GM18507 (cell line): ENCODE results near the gene ZC2HC1C.
A peak's percentile ranks its signal among the peaks of the same experiment; 100 is the strongest.

Experiments
- DNase-seq: peaks from one replicate; pipeline ENCODE4 v3.0.0; 2011; ENCODE audit warnings: low read depth; ENCODE audit not compliant: insufficient read length; ENCODE audit errors: extremely low spot score
- FAIRE-seq: peaks from 2 replicates; lab custom pipeline; 2011; peaks lifted over from hg19 to GRCh38; lab: Jason Lieb, UNC

Gene ZC2HC1C, protein sequence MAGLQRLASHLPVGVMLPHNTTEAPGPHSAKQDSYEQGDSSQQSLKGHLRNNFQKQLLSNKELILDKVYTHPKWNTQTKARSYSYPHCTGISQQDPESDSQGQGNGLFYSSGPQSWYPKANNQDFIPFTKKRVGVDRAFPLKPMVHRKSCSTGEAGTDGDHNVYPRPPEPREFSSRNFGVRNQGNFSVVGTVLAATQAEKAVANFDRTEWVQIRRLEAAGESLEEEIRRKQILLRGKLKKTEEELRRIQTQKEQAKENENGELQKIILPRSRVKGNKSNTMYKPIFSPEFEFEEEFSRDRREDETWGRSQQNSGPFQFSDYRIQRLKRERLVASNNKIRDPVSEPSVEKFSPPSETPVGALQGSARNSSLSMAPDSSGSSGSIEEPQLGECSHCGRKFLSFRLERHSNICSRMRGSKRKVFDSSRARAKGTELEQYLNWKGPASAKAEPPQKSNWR

DNA sequence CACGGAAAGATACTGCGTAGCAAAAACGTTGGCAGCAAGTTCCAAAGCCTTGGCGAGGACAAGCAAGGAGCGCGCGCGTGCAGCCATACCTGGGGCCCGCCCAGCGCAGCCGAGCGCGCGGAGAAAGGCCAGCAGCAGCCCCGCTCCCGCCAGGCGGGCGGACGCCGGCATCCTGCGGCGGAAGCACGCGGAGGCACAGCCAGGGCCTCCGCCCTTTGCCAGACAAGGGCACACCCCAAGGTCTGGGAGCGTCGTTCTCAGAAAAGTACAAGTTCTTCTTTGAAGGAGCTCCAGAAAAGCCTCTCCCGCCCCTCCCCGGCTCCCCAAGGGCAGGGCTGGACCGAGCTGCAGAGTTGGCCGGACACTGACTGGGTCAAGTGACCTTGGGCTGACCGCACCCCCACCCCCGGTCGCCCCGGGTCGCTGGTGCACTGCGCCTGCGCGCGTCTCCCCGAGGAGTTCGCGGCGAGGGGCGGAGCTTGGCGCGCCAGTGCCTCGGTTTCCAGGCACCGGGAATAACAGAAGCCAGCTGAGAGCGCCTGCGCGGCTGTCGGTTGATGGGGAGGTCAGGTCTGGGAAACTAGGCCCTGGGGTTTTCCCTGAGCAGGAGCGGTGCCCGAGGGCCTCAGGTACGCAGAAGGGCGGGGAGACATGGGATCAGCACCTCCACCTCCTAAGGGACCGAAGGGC lies at the start of gene ZC2HC1C:
TSS of gene ZC2HC1C (plus strand) at position 521 of the 690 bp plus-strand sequence. CDS start 933 bp downstream, outside the sequence.
- peak; percentile 76 for FAIRE-seq

DNA sequence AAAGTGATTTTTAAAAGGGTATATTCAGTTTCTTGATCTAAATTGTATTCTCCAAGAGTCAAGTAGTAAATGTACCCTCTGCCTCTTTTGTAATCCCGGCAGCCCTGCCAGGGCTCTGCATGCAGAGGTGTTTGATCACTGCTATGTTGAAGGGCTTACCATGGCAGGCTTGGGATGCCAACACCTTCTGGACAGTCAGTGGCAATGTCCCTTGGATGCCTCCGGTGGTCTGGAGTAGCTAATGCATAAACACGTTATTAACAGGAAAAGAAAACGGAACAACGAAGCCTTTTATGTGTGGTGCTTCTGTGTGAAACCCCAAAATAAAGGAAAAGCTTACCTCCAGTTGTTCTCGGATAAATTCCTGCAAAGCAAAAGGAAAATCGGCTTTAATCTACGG lies 46.8 kb upstream of the ZC2HC1C start:
- no peak for DNase-seq
- peak; percentile 18 for FAIRE-seq

More for the DNA sequence above, at the start of gene ZC2HC1C:
- peak; percentile 71 for DNase-seq

DNA sequence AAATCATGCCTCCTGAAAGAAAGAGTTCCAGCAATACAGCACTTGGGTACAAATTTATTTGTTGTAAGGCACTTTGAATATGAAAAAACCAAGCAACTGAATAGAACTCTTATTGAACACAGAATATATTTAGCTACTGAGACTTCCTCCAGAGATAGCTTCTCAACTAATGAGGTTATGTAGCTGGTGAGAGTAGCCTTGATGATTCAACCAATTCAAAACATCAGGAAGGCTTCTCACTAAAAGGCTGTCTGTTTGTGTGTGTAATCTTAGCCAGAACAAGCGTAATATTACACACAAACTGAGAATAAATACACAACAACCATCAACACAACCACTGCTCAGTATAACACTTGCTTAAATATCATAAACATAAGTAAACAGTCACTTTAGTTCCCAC lies 46.3 kb upstream of the ZC2HC1C start:
- FAIRE-seq (no peak), DNase-seq (no peak)

DNA sequence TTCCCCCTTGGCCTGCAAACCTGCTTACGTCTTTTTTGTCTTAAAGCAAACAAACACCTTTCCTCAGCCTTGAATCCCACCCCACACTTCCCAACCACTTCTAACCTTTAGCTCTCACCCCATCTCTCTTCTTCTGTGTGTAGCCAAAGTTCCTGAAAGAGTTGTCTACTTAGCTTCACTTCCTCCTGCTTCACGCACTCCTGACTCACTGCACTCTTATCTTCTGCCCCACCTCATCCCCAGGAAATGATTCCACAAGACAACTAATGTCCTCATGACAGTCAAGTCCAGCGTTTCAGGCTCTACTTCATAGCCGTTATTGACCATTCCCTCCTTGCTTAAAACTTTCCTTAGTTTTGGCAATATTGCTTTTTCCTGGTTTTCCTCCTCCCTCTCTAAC lies 44.4 kb upstream of the ZC2HC1C start:
- FAIRE-seq (no peak), DNase-seq (no peak)

DNA sequence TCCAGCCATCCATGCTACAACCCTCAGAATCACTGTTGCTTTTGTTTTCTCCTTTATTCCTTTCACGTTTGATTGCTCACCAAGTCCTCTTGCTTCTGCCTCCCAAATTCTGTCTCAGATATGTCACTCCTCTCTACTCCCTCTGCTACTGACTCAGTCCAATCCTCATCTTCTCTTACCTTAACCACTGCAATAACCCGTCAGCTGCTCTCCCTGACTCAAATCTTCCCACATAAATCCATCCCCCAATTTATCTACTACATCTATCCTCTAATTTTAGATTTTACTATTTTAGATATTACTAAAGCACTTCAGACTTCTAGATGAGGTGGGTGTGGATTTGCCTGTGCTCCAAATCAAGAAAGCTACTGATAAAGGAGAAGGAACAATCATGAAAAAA lies 43.6 kb upstream of the ZC2HC1C start:
- no peak for FAIRE-seq
- DNase-seq: no peak

DNA sequence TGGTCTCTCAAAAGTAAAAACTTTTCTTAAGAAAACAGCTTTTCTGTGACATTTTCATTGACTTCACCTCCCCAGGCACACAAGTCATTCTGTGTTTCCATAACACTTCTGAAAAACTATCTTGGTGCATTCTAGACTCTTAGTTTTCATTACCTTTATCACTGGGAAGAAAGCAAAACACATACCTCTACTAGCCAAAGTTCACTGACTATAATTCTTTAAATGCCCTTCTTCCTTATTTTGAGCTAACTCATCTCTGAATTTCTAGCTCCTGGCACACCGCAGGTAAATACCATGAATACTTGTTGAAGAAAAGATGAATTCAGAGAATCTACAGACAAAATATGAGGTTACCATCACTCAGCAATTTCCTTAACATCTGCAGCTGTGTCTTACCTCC lies 39.3 kb upstream of the ZC2HC1C start:
- DNase-seq: no peak
- FAIRE-seq: no peak

DNA sequence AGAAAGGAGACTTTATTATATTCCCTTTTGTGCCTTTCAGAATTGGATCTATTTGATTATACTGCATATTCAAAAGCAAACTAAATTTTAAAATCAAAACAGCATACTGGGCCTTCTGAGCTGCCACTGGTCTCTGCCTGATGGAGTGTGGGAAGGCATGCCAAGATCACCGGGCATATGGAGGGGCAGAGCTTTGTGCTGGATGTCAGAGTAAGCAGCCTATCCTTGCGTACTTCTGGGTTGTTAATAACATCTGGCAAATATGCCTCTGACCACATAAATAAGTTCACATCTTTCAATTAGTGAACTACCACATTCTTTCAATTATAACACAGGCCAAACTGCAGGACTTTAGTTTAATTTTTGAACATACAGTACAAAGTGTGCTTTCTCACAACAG lies 36.5 kb upstream of the ZC2HC1C start:
- DNase-seq (no peak), FAIRE-seq (no peak)

DNA sequence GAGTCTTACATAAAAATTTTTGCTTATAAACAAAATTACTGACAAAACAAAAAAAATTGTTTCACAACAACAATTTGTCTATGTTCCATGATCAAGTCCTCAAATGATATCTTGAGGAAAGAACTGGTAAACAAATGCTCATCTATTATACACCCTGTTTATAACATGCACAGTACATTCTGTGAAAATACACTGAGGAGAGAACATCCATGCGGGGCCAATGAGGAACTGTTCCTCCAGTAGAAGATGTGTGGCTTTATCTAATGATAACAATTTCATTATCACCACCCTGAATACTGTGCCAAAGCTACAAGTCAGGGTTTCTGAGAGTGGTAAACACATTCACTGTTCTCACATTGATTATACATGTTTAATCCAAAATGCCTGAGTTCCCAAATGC lies 28.9 kb upstream of the ZC2HC1C start:
- no peak for FAIRE-seq
- DNase-seq: no peak

DNA sequence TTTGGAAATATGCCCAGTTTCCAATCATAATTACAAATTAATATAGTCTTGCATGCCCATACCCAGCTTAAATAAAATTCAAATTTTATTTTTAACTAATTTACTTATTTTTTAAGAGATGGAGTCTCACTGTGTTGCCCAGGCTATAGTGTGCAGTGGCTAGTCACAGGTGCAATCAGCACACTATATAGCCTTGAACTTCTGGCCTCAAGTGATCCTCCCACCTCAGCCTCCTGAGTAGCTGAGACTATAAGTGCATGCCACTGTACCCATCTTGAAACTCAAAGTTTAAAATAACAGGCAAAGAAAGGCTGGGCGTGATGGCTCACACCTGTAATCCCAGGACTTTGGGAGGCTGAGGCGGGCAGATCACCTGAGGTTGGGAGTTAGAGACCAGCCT lies 28.5 kb upstream of the ZC2HC1C start:
- DNase-seq (no peak), FAIRE-seq (no peak)

DNA sequence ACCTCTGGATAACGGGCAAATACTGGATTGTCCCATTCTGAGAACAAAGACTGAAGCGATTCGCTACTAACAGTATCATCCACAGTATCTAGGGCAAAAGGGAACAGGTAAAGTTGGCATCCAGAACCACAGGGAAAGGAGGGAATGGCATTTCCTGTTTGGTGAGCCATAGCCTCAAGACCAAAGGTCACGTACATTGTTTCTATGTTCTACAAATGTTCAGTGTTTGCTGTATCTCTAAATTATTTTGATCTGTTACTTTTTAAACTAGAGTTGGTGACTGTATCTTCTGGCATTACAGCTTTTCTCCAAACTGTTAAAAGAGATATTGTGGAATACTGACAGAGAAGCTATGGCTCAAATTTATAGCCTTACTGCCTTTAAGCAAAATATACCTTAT lies 27.8 kb upstream of the ZC2HC1C start:
- no peak for FAIRE-seq

DNA sequence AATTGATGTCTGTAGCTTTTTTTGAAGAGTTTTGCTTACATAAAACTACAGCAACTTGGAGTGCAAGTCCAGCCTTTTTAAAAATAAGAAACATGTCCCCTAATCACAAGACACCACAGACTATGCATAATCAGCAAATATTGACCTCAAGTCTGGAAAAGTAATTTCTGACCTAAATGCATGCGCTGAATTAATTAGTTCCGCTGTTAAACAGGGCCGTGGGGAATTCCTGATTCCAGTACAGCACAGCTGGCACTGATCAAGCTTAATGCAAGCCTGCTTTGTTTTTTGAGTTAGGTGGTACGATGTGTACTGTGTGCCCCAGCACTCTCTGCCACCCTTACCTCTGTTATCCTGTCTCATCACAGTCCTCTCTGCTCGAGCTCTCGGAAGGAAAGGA lies 27.4 kb upstream of the ZC2HC1C start:
- no peak for FAIRE-seq

More for the DNA sequence above, 27.8 kb upstream of the ZC2HC1C start:
- no peak for DNase-seq

DNA sequence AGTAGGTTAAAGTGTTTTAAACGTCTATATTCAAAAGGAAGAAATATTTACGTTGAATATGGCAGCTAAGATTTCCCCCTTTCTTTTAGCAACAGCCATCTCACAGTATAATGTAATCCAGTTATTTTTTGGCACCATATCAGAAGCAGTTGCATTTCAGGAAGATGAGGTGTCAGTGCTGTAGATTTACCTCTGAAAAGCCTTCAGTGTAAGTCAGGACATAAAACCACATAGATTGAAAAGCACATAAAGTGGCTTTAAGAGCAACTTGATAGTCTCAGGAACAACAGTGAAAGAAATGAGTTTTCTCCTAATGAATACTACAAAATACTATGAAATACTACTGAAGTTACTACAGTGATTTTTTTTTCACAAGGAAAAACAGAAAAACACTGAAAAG lies 25.1 kb upstream of the ZC2HC1C start:
- DNase-seq (no peak), FAIRE-seq (no peak)

More for the DNA sequence above, 27.4 kb upstream of the ZC2HC1C start:
- DNase-seq: no peak

DNA sequence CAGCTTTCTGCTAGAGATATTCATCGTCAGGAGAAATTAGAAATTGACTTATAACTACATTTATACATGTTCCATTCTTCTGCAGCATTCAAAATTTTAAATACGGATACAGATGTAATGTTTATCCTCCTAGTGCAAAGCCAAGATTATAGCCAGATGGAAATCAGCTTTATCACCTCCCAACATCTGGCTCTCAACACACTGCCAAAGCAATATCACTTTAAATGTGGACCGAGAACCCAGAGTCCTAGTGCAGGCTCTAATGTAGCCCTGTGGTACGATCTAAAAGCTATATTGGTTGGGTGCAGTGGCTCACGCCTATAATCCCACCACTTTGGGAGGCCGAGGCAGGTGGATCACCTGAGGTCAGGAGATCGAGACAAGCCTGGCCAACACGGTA lies 24.7 kb upstream of the ZC2HC1C start:
- DNase-seq (no peak), FAIRE-seq (no peak)

DNA sequence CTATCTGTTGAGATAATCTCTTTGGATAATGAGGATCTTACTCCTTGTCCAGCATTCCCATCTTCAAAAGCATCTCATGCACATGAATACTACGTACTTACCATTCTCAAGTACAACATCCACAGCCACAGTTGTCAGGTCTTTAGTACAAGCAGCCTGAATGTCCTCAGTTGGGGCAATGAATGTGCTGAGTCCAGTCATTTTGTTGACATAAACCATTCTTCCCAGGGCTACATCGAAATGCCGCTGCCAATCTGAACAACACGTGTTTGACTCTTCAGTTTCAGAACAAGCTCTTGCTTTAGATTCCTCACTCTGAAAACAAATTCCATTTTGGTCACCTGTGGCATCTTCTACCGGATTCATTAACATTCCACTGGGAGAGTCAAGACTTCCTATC lies 23.2 kb upstream of the ZC2HC1C start:
- FAIRE-seq (no peak), DNase-seq (no peak)

DNA sequence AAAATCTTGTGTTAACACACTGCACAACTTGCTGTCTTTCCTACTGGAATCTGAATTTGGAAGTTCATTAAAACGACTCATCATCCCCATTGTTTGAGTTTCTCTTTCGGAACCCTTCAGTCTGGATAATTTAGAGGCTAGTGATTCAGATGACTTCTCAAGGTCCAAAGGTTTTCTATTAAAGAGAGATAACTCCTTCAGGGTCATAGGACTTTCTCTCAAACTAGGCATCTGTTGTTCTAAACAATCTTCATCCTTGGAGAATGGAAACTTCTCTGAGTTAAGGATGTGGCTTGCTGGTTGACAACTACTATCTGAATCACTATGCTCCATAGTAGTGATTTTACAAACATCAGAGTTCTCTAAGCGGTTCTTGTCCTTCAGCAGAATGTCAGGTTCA lies 22.5 kb upstream of the ZC2HC1C start:
- FAIRE-seq: no peak
- no peak for DNase-seq

DNA sequence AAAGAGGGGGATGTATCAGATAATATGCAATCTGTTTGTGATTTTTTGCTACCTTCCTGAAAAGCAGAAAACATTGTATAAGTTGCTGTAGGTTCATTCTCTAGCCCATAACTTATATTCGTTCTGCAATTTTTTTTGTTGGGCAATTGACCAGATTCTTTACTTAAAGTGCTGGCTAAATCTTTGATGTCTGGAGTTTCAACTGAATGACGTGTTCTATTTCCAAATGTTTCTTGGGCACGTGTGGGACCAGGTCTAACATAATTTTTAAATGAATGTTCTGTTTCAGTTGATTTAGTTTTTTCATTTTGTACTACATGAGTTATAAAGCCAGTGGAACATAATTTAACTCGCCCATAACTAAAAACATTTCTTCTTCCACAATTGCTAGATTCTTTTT lies 21.9 kb upstream of the ZC2HC1C start:
- FAIRE-seq: no peak
- no peak for DNase-seq

DNA sequence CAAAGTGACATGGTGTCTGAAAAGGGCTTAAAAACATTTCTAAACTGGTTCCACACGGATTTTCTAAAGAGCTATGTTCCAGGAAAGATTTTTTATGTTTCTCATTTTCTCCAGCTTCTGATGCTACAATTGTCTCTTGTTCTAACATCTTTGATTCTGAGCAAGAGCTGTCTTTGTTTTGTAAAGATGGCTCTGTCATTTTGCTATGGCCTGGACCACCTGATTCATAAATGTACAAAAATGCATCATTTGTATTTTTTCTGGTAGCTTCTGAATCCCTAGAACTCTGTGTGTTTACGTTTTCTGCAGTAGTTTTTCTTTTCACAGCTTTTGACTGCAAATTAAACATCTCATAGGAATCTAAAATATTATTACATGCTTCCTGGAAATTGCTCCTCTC lies 21.3 kb upstream of the ZC2HC1C start:
- FAIRE-seq (no peak), DNase-seq (no peak)

DNA sequence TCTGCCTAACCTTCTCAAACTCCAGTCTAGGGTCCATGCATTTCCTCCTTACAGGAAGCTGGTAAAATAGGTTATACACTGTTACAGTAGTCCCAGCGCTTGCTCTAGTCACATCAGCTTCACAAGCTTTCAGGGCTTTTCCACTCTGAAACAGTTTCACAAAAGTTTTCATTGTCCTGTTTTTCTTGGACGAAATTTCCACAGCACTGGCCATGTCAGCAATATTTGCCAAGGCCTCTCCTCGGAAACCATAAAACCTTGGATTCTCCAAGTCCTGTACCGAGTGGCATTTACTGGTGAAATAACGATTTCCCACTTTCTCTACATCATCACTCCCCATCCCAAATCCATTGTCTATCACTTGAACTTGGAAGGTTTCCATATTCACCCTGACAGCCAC lies 20.3 kb upstream of the ZC2HC1C start:
- no peak for FAIRE-seq
- no peak for DNase-seq

DNA sequence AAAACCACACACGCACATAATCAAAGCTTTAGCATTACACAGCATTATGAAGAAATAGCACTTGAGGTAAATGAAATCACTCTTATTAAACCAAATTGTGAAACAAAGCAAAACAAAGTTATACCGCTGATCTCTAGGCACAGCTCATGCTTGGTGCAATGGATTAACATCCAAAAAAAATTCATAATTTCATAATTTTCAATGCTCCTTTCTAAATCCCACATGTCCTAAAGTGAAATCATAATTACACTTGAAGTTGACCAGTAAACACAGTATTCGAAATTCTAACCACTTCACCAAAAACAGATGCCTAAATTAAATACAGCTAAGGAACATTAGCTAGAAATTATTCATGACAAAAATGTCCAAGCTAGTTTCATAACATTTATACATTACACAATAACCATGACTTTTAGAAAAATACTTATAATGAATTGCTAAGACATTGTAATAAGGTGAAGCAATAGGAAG lies 19.7 kb upstream of the ZC2HC1C start:
- FAIRE-seq (peak; percentile 9), DNase-seq (no peak)

DNA sequence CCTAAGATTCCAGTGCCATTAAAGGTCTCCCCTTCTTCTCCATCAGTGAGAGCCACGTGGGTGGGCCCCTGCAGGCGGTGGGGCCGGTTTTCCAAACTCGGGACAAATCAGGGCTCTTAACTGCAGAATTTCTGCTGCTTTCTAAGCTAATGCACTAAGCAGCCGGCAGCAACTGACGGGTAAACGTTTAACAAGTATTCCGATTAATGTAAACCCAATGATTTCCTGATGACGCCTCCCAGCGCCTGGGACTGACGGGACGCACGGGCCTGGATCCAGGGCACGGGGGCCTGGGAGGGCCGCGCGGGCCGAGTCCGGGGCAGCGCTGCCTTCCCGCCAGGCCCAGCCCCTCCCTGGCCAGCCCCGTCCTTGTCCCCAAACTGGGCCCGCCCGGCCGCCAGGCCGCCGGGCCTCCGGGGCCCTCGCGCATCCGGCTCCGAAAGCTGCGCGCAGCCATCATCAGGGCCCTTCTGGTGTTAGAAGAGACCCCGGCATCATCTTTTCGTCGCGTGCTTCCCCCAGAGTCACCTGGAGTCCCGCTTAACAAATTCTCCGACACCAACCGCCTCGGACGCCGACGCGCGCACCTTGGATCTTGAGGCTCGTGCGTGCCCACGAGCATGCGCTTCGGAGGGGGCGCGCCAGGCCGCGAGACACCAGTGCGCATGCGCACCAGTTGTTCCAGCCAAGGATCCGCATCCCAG lies 18.4 kb upstream of the ZC2HC1C start, which contains the start of gene MLH3:
TSS of gene MLH3 (minus strand) at position 616 of the 704 bp plus-strand sequence. CDS start 1,812 bp downstream, outside the sequence.
- FAIRE-seq (peak; percentile 87), DNase-seq (peak; percentile 81)
